Omental fat pad (tissue), 4 donors: ENCODE results near the gene WBP11. TPM values are rescaled to one million over a fixed set of nuclear protein-coding genes. Genes with fewer than 3 reads are reported as not detected.

Experiments
- ATAC-seq: fragments of 150-250 bp; one replicate; pipeline ENCODE4 v1.9.1; 2016; ENCODE audit warnings: mild to moderate bottlenecking, moderate library complexity; ENCODE audit not compliant: low FRiP score
- DNase-seq: peaks from one replicate; pipeline ENCODE4 v3.0.0-alpha.2; 2019; ENCODE audit warnings: low spot score
- total RNA-seq, 4 donors: library from RNA; depleted of rRNA; stranded (reverse); fragments of >200 nt; gene quantifications; one replicate each; pipeline ENCODE4 v1.1.0, GENCODE V29; 2016
- TF ChIP-seq, protein P1 (sequence below), 3 donors: fragments of 450-650 bp; IDR thresholded peaks; one replicate each; pipeline ENCODE4 v1.5.1; 2016 to 2017; ENCODE audit warnings: antibody characterized with exemption in 3 of 3, mild to moderate bottlenecking in 3 of 3, moderate library complexity in 2 of 3

Gene WBP11
- total RNA-seq, 4 donors from 2014 or later = 17.2 to 29.7 (median 19.3) TPM

DNA sequence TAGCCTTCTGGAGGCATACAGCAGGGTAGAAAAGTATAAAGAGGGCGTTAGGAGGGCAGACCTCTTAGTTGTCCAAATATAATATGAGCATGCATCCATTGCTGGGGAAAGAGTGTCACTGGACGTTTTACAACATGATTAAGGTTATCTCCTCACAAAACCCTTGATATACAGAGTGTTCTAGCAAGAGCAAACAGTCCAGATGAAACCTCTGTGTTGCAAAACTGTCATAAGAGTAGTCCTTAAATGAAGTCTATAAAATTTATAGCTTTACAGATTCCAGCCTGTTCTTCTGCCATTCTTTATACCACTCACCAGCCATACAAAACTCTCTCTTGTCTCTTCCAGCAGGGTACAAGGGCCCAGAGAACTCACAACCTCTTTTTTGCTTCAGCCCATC lies 21.7 kb downstream of the WBP11 start:
- TF ChIP-seq, protein P1, sequence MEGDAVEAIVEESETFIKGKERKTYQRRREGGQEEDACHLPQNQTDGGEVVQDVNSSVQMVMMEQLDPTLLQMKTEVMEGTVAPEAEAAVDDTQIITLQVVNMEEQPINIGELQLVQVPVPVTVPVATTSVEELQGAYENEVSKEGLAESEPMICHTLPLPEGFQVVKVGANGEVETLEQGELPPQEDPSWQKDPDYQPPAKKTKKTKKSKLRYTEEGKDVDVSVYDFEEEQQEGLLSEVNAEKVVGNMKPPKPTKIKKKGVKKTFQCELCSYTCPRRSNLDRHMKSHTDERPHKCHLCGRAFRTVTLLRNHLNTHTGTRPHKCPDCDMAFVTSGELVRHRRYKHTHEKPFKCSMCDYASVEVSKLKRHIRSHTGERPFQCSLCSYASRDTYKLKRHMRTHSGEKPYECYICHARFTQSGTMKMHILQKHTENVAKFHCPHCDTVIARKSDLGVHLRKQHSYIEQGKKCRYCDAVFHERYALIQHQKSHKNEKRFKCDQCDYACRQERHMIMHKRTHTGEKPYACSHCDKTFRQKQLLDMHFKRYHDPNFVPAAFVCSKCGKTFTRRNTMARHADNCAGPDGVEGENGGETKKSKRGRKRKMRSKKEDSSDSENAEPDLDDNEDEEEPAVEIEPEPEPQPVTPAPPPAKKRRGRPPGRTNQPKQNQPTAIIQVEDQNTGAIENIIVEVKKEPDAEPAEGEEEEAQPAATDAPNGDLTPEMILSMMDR (IDR thresholded peaks at IDR 0.05) = no peak
- DNase-seq = no peak

DNA sequence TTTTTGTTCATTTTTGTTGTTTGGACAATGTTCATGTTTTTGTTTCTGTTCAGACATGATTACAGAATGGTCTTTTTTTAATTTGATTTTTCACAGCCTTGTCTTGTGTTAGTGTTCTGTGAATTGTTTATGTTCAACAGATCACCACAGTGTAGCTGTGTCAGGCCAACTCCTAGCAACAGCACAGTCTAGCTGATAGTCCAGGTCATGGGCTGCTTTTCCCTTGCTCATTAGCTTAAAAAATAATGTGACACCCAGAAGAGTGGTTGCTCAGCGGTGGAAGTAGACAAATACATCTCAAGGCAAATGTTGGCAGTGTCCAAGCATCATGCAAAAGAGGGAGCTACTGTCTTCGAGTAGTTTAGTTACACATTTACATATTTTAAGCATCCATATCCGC lies 22.4 kb downstream of the WBP11 start:
- DNase-seq (no peak), ATAC-seq (no peak)
- TF ChIP-seq, protein P1 (IDR thresholded peaks at IDR 0.05) = no peak

More for the DNA sequence above, 21.7 kb downstream of the WBP11 start:
- no peak for ATAC-seq

DNA sequence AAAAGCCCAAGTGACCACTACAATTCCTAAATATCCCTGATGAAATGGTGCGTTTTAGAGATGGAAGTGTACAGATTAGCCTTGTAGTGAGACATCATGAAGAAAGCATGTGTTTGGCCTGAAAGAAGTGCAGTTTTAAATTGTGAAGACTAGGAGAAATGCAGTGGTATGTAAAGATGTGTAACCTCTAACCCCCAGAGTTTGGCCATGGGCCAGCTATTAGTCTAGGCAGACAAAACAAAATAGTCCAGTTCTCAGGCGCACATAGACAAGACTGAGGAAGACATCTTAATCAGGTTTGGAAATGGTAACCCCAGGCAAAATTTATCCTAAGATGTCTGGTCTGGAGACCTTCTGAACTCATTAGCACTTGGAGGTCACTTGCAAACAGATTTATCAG lies 23.4 kb downstream of the WBP11 start:
- DNase-seq = no peak
- ATAC-seq = no peak
- TF ChIP-seq, protein P1 (IDR thresholded peaks at IDR 0.05) = no peak

DNA sequence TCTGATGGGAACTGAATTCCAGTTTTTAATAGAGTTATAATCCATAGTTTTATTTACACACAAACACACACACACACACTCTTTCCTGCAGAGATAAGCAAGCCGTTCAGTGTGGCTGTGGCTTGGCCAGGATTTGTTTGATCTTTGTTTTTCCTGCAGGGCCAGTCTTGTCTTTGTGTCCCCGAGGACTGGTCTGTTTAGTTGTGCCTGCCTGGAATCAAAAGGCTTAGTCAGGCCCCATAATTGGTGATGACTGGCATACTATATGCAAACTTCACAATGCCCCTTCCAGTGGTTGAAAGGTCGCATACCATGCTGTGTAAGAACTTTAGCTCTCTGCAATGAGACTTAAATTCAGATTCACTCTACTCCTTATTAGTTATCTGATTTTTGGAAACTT lies 26.0 kb downstream of the WBP11 start:
- no peak for DNase-seq
- ATAC-seq = no peak
- TF ChIP-seq, protein P1 (IDR thresholded peaks at IDR 0.05) = no peak

DNA sequence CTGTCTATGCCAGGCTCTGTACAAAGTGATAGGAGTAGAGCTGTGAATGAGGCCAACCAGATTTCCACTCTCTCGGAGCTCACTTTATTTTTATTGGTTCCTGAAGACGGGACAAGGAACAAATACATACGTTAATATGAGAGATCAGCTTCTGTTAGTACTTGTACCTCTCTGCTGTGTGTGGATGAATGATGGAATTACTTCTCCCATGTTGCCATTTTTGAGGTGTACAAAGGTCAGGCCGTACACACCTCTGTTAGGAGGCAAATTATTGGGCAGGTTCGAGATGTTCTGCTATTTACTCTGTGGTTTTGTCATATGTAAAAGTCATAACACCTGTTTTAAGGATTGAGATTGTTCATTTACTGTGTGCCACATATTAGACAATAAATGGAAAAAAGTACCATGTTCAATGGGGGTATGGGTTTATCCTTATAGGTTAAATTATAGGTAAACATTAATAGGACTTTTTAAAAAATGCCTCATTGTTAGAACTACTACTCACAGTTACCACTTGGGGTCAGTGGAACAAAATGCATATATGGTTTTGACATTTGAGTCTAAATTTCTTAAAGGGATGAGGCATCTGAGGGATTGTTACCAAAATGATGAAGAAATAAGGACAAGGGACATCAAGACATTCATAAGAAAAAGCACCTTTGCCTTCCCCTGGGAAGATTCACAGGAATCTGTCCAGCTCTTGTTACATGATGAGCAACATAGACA lies 26.9 kb downstream of the WBP11 start:
- no peak for DNase-seq
- no peak for ATAC-seq
- TF ChIP-seq, protein P1 (IDR thresholded peaks at IDR 0.05) = no peak

DNA sequence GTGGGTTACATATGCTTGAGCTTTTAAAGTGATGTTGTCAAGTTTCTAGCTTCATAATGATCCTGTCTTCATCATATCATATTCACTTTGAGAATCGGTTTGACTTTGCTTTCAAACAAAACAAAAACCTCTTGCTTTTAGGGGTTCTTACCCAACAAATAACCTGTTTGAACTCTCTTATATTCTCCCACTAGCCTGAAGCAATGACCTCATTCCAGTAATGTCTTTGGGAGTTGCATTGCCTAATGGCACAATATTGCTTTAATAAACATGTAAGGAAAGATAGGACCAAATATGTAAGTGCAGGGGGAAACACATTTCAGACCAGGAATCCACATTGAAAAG lies 27.7 kb downstream of the WBP11 start:
- ATAC-seq (no peak), DNase-seq (no peak)
- TF ChIP-seq, protein P1 (IDR thresholded peaks at IDR 0.05) = no peak

DNA sequence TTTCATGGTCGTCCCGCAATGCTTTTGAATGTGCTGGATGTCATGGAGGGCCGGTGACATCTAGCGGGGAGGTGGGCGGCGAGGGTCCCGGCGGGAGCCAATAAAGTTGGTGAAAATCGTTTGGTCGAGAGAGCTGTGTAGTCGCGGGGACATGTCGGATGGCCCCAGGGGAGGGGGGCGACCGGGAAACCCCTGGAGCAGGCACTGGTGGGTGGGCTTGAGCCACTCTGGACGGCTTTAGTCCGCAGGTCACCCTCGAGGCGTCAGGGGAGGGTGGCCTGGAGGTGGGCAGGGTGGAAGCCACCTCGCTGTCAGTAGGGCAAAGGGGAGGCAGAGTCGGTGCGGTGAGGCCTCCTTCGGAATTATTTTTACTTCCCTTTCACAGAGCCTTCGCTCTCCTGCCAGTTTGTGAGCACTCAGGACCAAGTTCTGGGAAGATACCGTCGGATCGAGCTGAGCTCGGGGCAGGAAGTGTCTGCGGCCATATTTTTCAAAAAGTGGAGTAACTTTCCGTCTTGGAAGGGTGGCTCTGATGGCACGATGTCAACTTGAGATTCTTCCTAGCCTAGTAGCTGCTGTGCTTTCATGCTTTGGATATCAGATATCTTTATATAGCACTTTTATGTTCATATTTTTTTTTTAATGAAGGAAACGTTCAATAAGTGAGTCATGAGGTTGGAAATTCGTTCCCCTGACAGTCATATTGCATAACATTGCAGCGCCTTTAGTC lies 28.2 kb downstream of the WBP11 start:
- ATAC-seq (peak; percentile 3), DNase-seq (peak; percentile 23)
- TF ChIP-seq, protein P1 (IDR thresholded peaks at IDR 0.05) = no peak
